IMR-90 (cell line): ENCODE measurements around the gene TRIO. TPM values are rescaled to one million over a fixed set of nuclear protein-coding genes. Genes with fewer than 3 reads are reported as not detected.

ENCODE experiments used
- ATAC-seq: fragments of 200-7000 bp; cut with Tn5 transposase; 2 replicates; pipeline ENCODE4 v1.9.1; 2020; ENCODE audit warnings: low read depth, mild to moderate bottlenecking, moderate library complexity
- BruUV-seq: library from RNA; stranded (reverse); fragments of 400-500 nt; replicated peaks from 2 replicates; lab custom pipeline; 2021; lab: Mats Ljungman, UMichigan
- CTCF ChIA-PET: fragments of 300-600 bp; formaldehyde crosslinking; extraction: SDS; loops from one replicate; lab custom pipeline; 2021; ENCODE audit warnings: antibody characterized with exemption; lab: Yijun Ruan, JAX
- POLR2A ChIA-PET: fragments of 300-600 bp; sonication (Branson Sonifier 250); formaldehyde crosslinking; loops from one replicate; lab custom pipeline; 2022; ENCODE audit warnings: antibody characterized with exemption; ENCODE audit not compliant: unreplicated experiment; lab: Charles Lee
- DNase-seq: peaks from one replicate; pipeline ENCODE4 v3.0.0; 2013
- H2AFZ ChIP-seq: replicated peaks from 2 replicates; pipeline ENCODE3; 2013; ENCODE audit warnings: low read length, mild to moderate bottlenecking; ENCODE audit not compliant: poor library complexity
- H2AK5ac ChIP-seq: 2 replicates; pipeline ENCODE4 v1.6.1; 2013; ENCODE audit warnings: low read depth, low read length, inconsistent platforms
- H2AK9ac ChIP-seq: replicated peaks from 2 replicates; pipeline ENCODE3; 2013; ENCODE audit warnings: mild to moderate bottlenecking, low read depth, low read length, moderate library complexity; ENCODE audit not compliant: poor library complexity
- H2BK120ac ChIP-seq: 2 replicates; pipeline ENCODE4 v1.6.1; 2013; ENCODE audit warnings: low read depth, low read length, inconsistent platforms
- H2BK15ac ChIP-seq: 3 replicates; pipeline ENCODE4 v1.6.1; 2013; ENCODE audit warnings: low read depth, low read length, inconsistent platforms
- H2BK20ac ChIP-seq: 2 replicates; pipeline ENCODE4 v1.6.1; 2013; ENCODE audit warnings: low read depth, mild to moderate bottlenecking, inconsistent platforms, low read length, moderate library complexity
- H2BK5ac ChIP-seq: 2 replicates; pipeline ENCODE4 v1.6.1; 2013; ENCODE audit warnings: mild to moderate bottlenecking, low read depth, low read length, inconsistent platforms; ENCODE audit not compliant: poor library complexity, severe bottlenecking
- H3K14ac ChIP-seq: replicated peaks from 2 replicates; pipeline ENCODE4 v1.6.1; 2013; ENCODE audit warnings: low read depth, low read length, inconsistent platforms
- H3K18ac ChIP-seq: 2 replicates; pipeline ENCODE4 v1.6.1; 2013; ENCODE audit warnings: low read depth, low read length, control low read depth
- H3K23ac ChIP-seq: 2 replicates; pipeline ENCODE4 v1.6.1; 2013; ENCODE audit warnings: low read depth, low read length, inconsistent platforms
- H3K27ac ChIP-seq: 2 replicates; pipeline ENCODE4 v1.5.1; 2013; ENCODE audit warnings: mild to moderate bottlenecking, control low read depth, low read length; ENCODE audit not compliant: insufficient read depth
- H3K27me3 ChIP-seq: 2 replicates; pipeline ENCODE4 v1.6.1; 2013; ENCODE audit warnings: low read length; ENCODE audit not compliant: control insufficient read depth, insufficient read depth
- H3K36me3 ChIP-seq: 2 replicates; pipeline ENCODE4 v1.6.1; 2013; ENCODE audit warnings: low read length, mixed read lengths; ENCODE audit not compliant: control insufficient read depth, insufficient read depth
- H3K4ac ChIP-seq: 2 replicates; pipeline ENCODE4 v1.6.1; 2013; ENCODE audit warnings: low read depth, low read length, inconsistent platforms
- H3K4me1 ChIP-seq: 2 replicates; pipeline ENCODE4 v1.6.1; 2013; ENCODE audit warnings: low read length, mixed read lengths; ENCODE audit not compliant: control insufficient read depth, insufficient read depth
- H3K4me2 ChIP-seq: 2 replicates; pipeline ENCODE4 v1.6.1; 2013; ENCODE audit warnings: low read depth, mild to moderate bottlenecking, control low read depth, low read length, moderate library complexity
- H3K4me3 ChIP-seq: 2 replicates; pipeline ENCODE4 v1.5.1; 2013; ENCODE audit warnings: low read depth, mild to moderate bottlenecking, control low read depth, low read length, moderate library complexity; ENCODE audit not compliant: insufficient read depth
- H3K56ac ChIP-seq: 2 replicates; pipeline ENCODE4 v1.6.1; 2013; ENCODE audit warnings: low read length, inconsistent platforms; ENCODE audit not compliant: insufficient read depth; ENCODE audit errors: extremely low read depth
- H3K79me1 ChIP-seq, 2 experiments: 2 replicates each; pipeline ENCODE4 v1.6.1; 2013; ENCODE audit warnings: low read length in 2 of 2, inconsistent platforms in 1 of 2, low read depth in 1 of 2
- H3K9ac ChIP-seq: 2 replicates; pipeline ENCODE4 v1.6.1; 2013; ENCODE audit warnings: low read depth, low read length, control low read depth
- H3K9me1 ChIP-seq: 2 replicates; pipeline ENCODE4 v1.6.1; 2013; ENCODE audit warnings: low read length, inconsistent platforms; ENCODE audit not compliant: insufficient read depth
- H3K9me3 ChIP-seq: 2 replicates; pipeline ENCODE4 v1.6.1; 2013; ENCODE audit warnings: low read length; ENCODE audit not compliant: control insufficient read depth, insufficient read depth
- H4K20me1 ChIP-seq: 2 replicates; pipeline ENCODE4 v1.6.1; 2013; ENCODE audit warnings: low read length, inconsistent platforms; ENCODE audit not compliant: insufficient read depth
- H4K5ac ChIP-seq: 2 replicates; pipeline ENCODE4 v1.6.1; 2013; ENCODE audit warnings: mild to moderate bottlenecking, low read depth, low read length, control low read depth
- H4K8ac ChIP-seq, 2 experiments: 2 replicates each; pipeline ENCODE4 v1.6.1; 2013; ENCODE audit warnings: low read depth in 2 of 2, low read length in 2 of 2, control low read depth in 1 of 2, inconsistent platforms in 1 of 2
- H4K91ac ChIP-seq: 2 replicates; pipeline ENCODE4 v1.6.1; 2013; ENCODE audit warnings: low read depth, low read length, inconsistent platforms; ENCODE audit not compliant: insufficient read depth
- BHLHE40 ChIP-seq: fragments of 150-350 bp; IDR thresholded peaks from 2 replicates; pipeline ENCODE4 v1.6.1; 2016; ENCODE audit warnings: mild to moderate bottlenecking, low read depth, low read length
- CEBPB ChIP-seq: IDR thresholded peaks from 2 replicates; pipeline ENCODE4 v1.6.1; 2012; ENCODE audit warnings: low read depth, low read length, improper control_type of control experiment
- CHD1 ChIP-seq: IDR thresholded peaks from 2 replicates; pipeline ENCODE4 v1.6.1; 2012; ENCODE audit warnings: low read depth, low read length, improper control_type of control experiment
- FOS ChIP-seq: fragments of 150-350 bp; IDR thresholded peaks from 2 replicates; pipeline ENCODE4 v1.6.1; 2016; ENCODE audit warnings: low read depth, low read length
- MAFK ChIP-seq: IDR thresholded peaks from 2 replicates; pipeline ENCODE4 v1.6.1; 2012; ENCODE audit warnings: low read depth, low read length, improper control_type of control experiment
- MAZ ChIP-seq: IDR thresholded peaks from 2 replicates; pipeline ENCODE4 v1.6.1; 2012; ENCODE audit warnings: low read depth, mild to moderate bottlenecking, low read length, improper control_type of control experiment, moderate library complexity, borderline replicate concordance
- NFE2L2 ChIP-seq: fragments of 150-350 bp; IDR thresholded peaks from 2 replicates; pipeline ENCODE4 v1.6.1; 2016; ENCODE audit warnings: low read depth, mild to moderate bottlenecking, low read length
- POLR2A ChIP-seq: IDR thresholded peaks from 2 replicates; pipeline ENCODE4 v1.6.1; 2012; ENCODE audit warnings: mild to moderate bottlenecking, low read depth, low read length
- RAD21 ChIP-seq: IDR thresholded peaks from 2 replicates; pipeline ENCODE4 v1.6.1; 2012; ENCODE audit warnings: low read length, improper control_type of control experiment
- RFX5 ChIP-seq: IDR thresholded peaks from 2 replicates; pipeline ENCODE4 v1.8.0; 2012; ENCODE audit warnings: low read depth, mild to moderate bottlenecking, low read length, moderate library complexity
- SMC3 ChIP-seq: fragments of 150-350 bp; IDR thresholded peaks from 2 replicates; pipeline ENCODE4 v1.6.1; 2016; ENCODE audit warnings: low read depth, mild to moderate bottlenecking, antibody characterized with exemption, low read length, moderate library complexity
- WGBS, 2 experiments: methylation state at CpG; one replicate each; pipeline versions ENCODE4 v1.1.5 to v1.1.7; 2013; ENCODE audit warnings: missing lambda C conversion rate in 2 of 2; ENCODE audit not compliant: insufficient read length in 1 of 2; ENCODE audit errors: extremely low coverage in 2 of 2; 5-methylcytosine and 5-hydroxymethylcytosine counted together
- dilution Hi-C: fragments of 300-500 bp; cut with HindIII; formaldehyde crosslinking; loops from one replicate; pipeline ENCODE4 v1.14.3; 2018; ENCODE audit warnings: low sequenced_read_pairs; ENCODE audit not compliant: unreplicated experiment
- in situ Hi-C: fragments of 300-500 bp; cut with MboI; formaldehyde crosslinking; loops from 3 replicates; pipeline ENCODE4 v1.14.3; 2019; ENCODE audit warnings: low sequenced_read_pairs, inconsistent platforms, mixed read lengths
- intact Hi-C: fragments of 100-400 bp; cut with micrococcal nuclease; formaldehyde crosslinking; loops from 2 replicates; pipeline ENCODE4 v1.10.0; 2022
- polyA plus RNA-seq, 3 experiments: library from polyadenylated mRNA; depleted of rRNA; stranded (reverse); fragments of >200 nt; gene quantifications; 2 replicates each; pipeline ENCODE4 v1.2.3, GENCODE V29; 2012; ENCODE audit warnings: low replicate concordance in 1 of 3
- total RNA-seq: library from RNA; depleted of rRNA; stranded (reverse); fragments of >200 nt; gene quantifications from 2 replicates; pipeline ENCODE4 v1.2.3, GENCODE V29; 2012
- TF ChIP-seq, protein P1 (sequence below): fragments of 150-350 bp; IDR thresholded peaks from 2 replicates; pipeline ENCODE4 v1.6.1; 2016; ENCODE audit warnings: low read depth, mild to moderate bottlenecking, low read length, moderate library complexity, borderline replicate concordance
- TF ChIP-seq, protein P2 (sequence below): conservative IDR thresholded peaks from 2 replicates; pipeline ENCODE4 v1.5.1; 2012; ENCODE audit warnings: mild to moderate bottlenecking, low read depth, low read length, improper control_type of control experiment

The TRIO gene
- total and polyA plus RNA-seq, 2 of the 4 experiments (the other 2 are of a cell fraction) = 206 to 522 TPM

DNA sequence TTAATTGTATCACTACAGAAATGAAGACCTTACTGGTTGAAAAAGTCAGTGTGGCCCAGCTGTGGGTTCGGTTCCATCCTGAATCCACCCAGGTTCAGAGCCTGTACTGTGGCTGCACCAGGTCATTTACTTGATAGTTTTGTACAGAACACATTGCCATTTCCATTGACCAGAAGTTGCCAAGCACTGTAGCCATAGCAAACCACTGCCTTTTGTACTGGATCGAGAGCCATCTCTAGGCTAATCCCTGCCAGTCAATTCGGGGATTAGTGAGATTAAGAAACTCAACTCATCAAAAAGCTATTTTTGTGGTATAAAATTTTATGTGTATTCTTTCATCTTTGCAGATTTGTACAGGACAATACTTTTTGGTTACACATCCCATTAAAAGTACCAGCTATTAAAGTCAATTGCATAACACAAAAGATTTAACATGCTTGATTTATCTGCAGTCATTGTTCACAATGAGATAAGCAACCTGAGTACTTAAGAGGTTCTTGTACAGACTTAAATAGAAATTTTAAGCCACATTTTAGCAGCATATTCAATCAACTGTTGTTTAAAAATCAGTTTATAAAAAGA lies 329.9 kb downstream of the TRIO start:
- Histone ChIP-seq H3K9me1 (peaks cover 29% of the 10 kb centered on the region), H4K5ac (no peak overlapping the region), H3K9ac (no peak overlapping the region), H3K4me3 (no peak overlapping the region), H3K79me1 (peaks cover 51 to 80% of the 10 kb centered on the region in 2 experiments), H3K18ac (no peak overlapping the region), H3K4ac (no peak overlapping the region), H2AFZ (no peak overlapping the region), H4K20me1 (peaks cover 67% of the 10 kb centered on the region; the same call in 1 of the 2 replicates), H3K14ac (no peak overlapping the region), H2BK20ac (no peak overlapping the region), H3K4me2 (no peak overlapping the region), H2AK9ac (no peak overlapping the region), H3K9me3 (no peaks in the 10 kb centered on the region), H2BK5ac (no peak overlapping the region), H2BK15ac (no peak overlapping the region), H3K27ac (no peak overlapping the region), H4K91ac (no peak overlapping the region), H2AK5ac (no peak overlapping the region), H3K27me3 (no peaks in the 10 kb centered on the region), H3K23ac (no peak overlapping the region), H3K4me1 (peaks cover 10% of the 10 kb centered on the region), H4K8ac (no peak overlapping the region), H2BK120ac (no peak overlapping the region), H3K36me3 (peaks cover 63% of the 10 kb centered on the region), H3K56ac (no peak overlapping the region)
- TF ChIP-seq, protein P1, sequence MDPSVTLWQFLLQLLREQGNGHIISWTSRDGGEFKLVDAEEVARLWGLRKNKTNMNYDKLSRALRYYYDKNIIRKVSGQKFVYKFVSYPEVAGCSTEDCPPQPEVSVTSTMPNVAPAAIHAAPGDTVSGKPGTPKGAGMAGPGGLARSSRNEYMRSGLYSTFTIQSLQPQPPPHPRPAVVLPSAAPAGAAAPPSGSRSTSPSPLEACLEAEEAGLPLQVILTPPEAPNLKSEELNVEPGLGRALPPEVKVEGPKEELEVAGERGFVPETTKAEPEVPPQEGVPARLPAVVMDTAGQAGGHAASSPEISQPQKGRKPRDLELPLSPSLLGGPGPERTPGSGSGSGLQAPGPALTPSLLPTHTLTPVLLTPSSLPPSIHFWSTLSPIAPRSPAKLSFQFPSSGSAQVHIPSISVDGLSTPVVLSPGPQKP = no peak
- no peak for TF ChIP-seq MAFK
- TF ChIP-seq RFX5 = no peak
- TF ChIP-seq RAD21 = no peak
- TF ChIP-seq BHLHE40 = no peak
- TF ChIP-seq MAZ = no peak
- no peak for TF ChIP-seq NFE2L2
- no peak for TF ChIP-seq POLR2A
- no peak for TF ChIP-seq CHD1
- no peak for TF ChIP-seq CEBPB
- TF ChIP-seq SMC3 = no peak
- no peak for TF ChIP-seq FOS
- TF ChIP-seq, protein P2, sequence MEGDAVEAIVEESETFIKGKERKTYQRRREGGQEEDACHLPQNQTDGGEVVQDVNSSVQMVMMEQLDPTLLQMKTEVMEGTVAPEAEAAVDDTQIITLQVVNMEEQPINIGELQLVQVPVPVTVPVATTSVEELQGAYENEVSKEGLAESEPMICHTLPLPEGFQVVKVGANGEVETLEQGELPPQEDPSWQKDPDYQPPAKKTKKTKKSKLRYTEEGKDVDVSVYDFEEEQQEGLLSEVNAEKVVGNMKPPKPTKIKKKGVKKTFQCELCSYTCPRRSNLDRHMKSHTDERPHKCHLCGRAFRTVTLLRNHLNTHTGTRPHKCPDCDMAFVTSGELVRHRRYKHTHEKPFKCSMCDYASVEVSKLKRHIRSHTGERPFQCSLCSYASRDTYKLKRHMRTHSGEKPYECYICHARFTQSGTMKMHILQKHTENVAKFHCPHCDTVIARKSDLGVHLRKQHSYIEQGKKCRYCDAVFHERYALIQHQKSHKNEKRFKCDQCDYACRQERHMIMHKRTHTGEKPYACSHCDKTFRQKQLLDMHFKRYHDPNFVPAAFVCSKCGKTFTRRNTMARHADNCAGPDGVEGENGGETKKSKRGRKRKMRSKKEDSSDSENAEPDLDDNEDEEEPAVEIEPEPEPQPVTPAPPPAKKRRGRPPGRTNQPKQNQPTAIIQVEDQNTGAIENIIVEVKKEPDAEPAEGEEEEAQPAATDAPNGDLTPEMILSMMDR = no peak
- DNase-seq (no peak), ATAC-seq (no peak)
- in situ Hi-C loops = no loop called here
- BruUV-seq = no TSS peak
- dilution Hi-C loops = no loop called here
- POLR2A ChIA-PET = no interaction called here
- intact Hi-C loops = loop anchor here (5.0 kb wide), 1 partner anchor 56 kb away; no protein-coding TSS in a partner anchor
- CTCF ChIA-PET = no interaction called here
- WGBS, 2 experiments = 86% methylated on average over 1 of the region's 3 CpGs; no CpG with 5 or more reads in 1 of the 2 experiments
